Vagina (tissue), 2 donors: Measurements from ENCODE around the gene TNIP1.

ENCODE experiments used
- CTCF ChIP-seq, 3 experiments: fragments of 450-650 bp in 2 of 3; fragments of 200-600 bp in 1 of 3; sonication (generic) in 1 of 3; IDR thresholded peaks; one replicate each; pipeline ENCODE4 v1.5.1; 2017 to 2019; ENCODE audit warnings: antibody characterized with exemption in 3 of 3, mild to moderate bottlenecking in 2 of 3, moderate library complexity in 2 of 3
- POLR2A ChIP-seq, 2 donors: fragments of 450-650 bp; IDR thresholded peaks; one replicate each; pipeline ENCODE4 v1.6.1; 2017; ENCODE audit warnings: antibody characterized with exemption in 2 of 2, mild to moderate bottlenecking in 2 of 2, moderate library complexity in 2 of 2

GRCh38 chr5:151070449-151070848 lies 10.4 kb downstream of the TNIP1 start:
- TF ChIP-seq POLR2A (IDR thresholded peaks at IDR 0.05) (no peak), CTCF (IDR thresholded peaks at IDR 0.05) (no peak)
